Duodenal mucosa (tissue), 2 donors: ENCODE results near the gene PPP1R7.

Experiments
- H3K27ac ChIP-seq: one replicate; pipeline ENCODE4 v1.7.0; 2013; ENCODE audit warnings: low read depth, low read length
- H3K27me3 ChIP-seq, 2 donors: one replicate each; pipeline ENCODE4 v1.7.0; 2013; ENCODE audit warnings: low read length in 2 of 2, control low read depth in 1 of 2; ENCODE audit not compliant: insufficient read depth in 2 of 2, control insufficient read depth in 1 of 2
- H3K36me3 ChIP-seq, 2 donors: one replicate each; pipeline ENCODE4 v1.7.0; 2013; ENCODE audit warnings: low read length in 2 of 2, control low read depth in 1 of 2; ENCODE audit not compliant: insufficient read depth in 2 of 2, control insufficient read depth in 1 of 2
- H3K4me1 ChIP-seq, 2 donors: one replicate each; pipeline ENCODE4 v1.7.0; 2013; ENCODE audit warnings: low read length in 2 of 2, control low read depth in 1 of 2; ENCODE audit not compliant: insufficient read depth in 2 of 2, control insufficient read depth in 1 of 2
- H3K4me3 ChIP-seq, 2 donors: one replicate each; pipeline ENCODE4 v1.7.0; 2013; ENCODE audit warnings: low read length in 2 of 2, low read depth in 1 of 2
- H3K9ac ChIP-seq, 2 donors: one replicate each; pipeline ENCODE4 v1.7.0; 2013; ENCODE audit warnings: low read length in 2 of 2, low read depth in 1 of 2
- H3K9me3 ChIP-seq, 2 donors: one replicate each; pipeline ENCODE4 v1.7.0; 2013; ENCODE audit warnings: low read length in 2 of 2, control low read depth in 1 of 2; ENCODE audit not compliant: control insufficient read depth in 1 of 2

PPP1R7 gene

DNA sequence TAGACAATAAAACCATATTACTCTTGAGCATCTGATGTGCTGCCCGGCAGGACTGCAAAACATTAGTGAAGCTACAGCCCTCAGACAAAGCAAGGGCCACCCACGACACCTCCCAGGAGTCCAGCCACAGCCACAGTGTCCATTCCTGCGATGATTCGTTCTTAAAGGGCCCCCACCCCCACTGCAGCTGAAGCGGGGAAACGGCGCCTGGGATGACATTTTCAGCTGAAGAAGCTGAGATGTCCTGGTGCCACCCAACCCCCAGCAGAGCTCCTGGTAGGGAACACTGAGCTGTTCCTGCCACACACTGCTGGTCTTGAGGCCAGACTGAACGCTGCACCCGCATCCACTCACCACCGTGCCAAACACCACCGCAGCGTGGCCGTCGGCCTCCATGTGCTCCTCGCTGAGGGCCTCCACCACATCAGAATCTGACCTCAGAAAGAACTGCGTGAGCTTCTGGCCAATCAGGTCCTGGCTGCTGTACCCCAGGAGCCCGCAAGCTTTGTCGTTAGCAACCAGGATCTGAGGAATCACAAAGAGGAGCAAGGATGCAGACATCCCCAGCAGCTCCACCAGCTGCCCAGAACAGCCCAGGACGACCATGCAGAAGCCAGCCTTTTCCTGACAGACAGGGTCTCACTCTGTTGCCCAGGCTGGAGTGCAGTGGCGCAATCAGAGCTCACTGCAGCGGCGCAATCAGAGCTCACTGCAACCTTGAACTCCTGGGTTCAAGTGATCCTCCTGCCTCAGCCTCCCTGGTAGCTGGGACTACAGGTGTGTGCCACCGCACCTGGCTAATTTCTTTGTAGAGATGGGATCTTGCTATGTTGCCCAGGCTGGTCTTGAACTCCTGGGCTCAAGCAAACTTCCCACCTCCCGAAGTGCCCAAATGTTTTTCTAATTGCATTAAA, 10.5 kb upstream of the PPP1R7 start:
- peaks cover 5 to 10% of the 10 kb centered on the region in 2 donors for H3K4me1 ChIP-seq
- H3K9me3 ChIP-seq: no peaks in the 10 kb centered on the region
- no peak overlapping the region for H3K4me3 ChIP-seq
- H3K27ac ChIP-seq: no peak overlapping the region
- no peaks in the 10 kb centered on the region for H3K27me3 ChIP-seq
- no peak overlapping the region for H3K9ac ChIP-seq
- peaks cover 5 to 33% of the 10 kb centered on the region in 2 donors for H3K36me3 ChIP-seq

DNA sequence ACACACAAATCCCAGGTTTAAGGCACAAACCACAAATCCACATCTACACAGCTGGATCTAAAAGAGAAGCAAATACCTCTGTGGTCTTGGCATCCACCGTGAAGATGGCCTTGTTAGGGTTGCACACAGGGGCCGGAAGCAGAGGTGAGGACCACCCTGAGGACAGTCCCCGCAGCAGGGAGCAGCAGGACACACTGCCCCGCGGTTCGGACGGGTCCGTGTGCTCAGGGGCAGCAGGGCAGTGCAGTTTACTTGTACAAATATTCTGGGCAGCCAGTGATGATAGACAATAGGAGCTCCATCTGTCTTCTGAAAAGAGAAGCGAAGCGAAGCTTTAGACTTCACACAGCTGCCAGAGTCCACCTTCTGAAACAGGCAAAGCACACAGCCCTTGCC, 9.8 kb upstream of the PPP1R7 start:
- H3K36me3 ChIP-seq: peaks cover 5 to 29% of the 10 kb centered on the region in 2 donors
- no peak overlapping the region for H3K9ac ChIP-seq
- H3K4me1 ChIP-seq: peaks cover 5 to 7% of the 10 kb centered on the region in 2 donors
- no peaks in the 10 kb centered on the region for H3K27me3 ChIP-seq
- H3K27ac ChIP-seq: no peak overlapping the region
- H3K4me3 ChIP-seq: no peak overlapping the region
- no peaks in the 10 kb centered on the region for H3K9me3 ChIP-seq

GRCh38 chr2:241141214-241141770, 9.0 kb upstream of the PPP1R7 start:
- peaks cover 5 to 27% of the 10 kb centered on the region in 2 donors for H3K36me3 ChIP-seq
- H3K9me3 ChIP-seq: no peaks in the 10 kb centered on the region
- no peak overlapping the region for H3K27ac ChIP-seq
- no peak overlapping the region for H3K9ac ChIP-seq
- H3K4me1 ChIP-seq: peaks cover 0 to 1% of the 10 kb centered on the region in 2 donors
- H3K27me3 ChIP-seq: no peaks in the 10 kb centered on the region
- H3K4me3 ChIP-seq: no peak overlapping the region

- Histone ChIP-seq H3K9me3 (no peaks in the 10 kb centered on the region), H3K27me3 (no peaks in the 10 kb centered on the region), H3K4me3 (no peak overlapping the region), H3K27ac (no peak overlapping the region), H3K36me3 (peaks cover 5 to 21% of the 10 kb centered on the region in 2 donors), H3K4me1 (no peaks in the 10 kb centered on the region), H3K9ac (no peak overlapping the region)
Observed at GRCh38 chr2:241142063-241142462, 8.2 kb upstream of the PPP1R7 start.

DNA sequence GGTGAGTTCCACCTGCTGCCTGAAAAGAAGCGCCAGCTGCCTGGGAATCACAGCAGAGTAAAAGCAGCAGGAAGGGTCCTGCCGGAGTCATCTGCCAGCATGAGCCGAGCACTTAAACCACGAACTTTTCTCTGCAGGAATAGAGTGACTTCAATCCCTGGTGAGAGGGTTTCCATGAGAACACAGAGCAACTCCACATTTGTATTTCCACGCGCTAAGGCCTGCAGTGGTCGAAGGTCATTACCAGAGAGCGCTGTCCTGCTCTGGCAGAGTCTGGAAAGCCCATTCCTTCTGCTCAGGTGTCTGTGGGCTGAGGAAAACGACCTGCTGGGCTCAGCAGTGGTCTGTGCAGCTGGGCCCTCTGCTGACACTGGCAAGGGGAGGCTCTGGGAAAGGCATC, 7.7 kb upstream of the PPP1R7 start:
- Histone ChIP-seq H3K9me3 (no peaks in the 10 kb centered on the region), H3K9ac (no peak overlapping the region)

DNA sequence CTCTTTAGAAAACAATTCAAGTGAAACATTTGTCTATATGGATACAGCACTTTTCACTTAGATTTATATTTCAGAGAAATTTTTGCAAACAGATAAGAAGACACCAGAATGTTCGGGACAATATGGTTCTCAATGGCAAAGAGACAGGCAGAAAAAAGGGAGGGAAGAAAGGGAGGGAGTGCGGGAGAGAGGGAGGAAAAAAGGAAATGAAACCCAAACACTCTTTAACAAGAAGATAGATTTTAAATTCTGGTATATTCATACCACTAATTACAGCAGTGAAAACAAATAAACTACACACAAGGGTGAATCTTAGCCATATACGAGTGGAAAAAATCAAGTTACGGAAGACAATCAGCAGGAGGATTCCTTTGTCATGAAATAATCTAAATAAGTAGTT, 4.0 kb upstream of the PPP1R7 start:
- peaks cover 13 to 21% of the 10 kb centered on the region in 2 donors for H3K4me1 ChIP-seq
- no peak overlapping the region for H3K4me3 ChIP-seq
- H3K9ac ChIP-seq: no peak overlapping the region
- no peaks in the 10 kb centered on the region for H3K36me3 ChIP-seq
- no peak overlapping the region for H3K27ac ChIP-seq
- H3K27me3 ChIP-seq: no peaks in the 10 kb centered on the region
- no peaks in the 10 kb centered on the region for H3K9me3 ChIP-seq

More for the DNA sequence above, 7.7 kb upstream of the PPP1R7 start:
- no peak overlapping the region for H3K27ac ChIP-seq
- no peaks in the 10 kb centered on the region for H3K27me3 ChIP-seq
- H3K36me3 ChIP-seq: peaks cover 5 to 16% of the 10 kb centered on the region in 2 donors
- no peak overlapping the region for H3K4me3 ChIP-seq
- H3K4me1 ChIP-seq: no peaks in the 10 kb centered on the region

- no peaks in the 10 kb centered on the region for H3K27me3 ChIP-seq
- H3K36me3 ChIP-seq: peaks cover 0 to 4% of the 10 kb centered on the region in 2 donors
- peaks cover 16 to 28% of the 10 kb centered on the region in 2 donors for H3K4me1 ChIP-seq
- no peak overlapping the region for H3K27ac ChIP-seq
- H3K4me3 ChIP-seq: no peak overlapping the region
- H3K9me3 ChIP-seq: no peaks in the 10 kb centered on the region
- H3K9ac ChIP-seq: no peak overlapping the region
Observed at GRCh38 chr2:241147336-241147735, 2.9 kb upstream of the PPP1R7 start.

DNA sequence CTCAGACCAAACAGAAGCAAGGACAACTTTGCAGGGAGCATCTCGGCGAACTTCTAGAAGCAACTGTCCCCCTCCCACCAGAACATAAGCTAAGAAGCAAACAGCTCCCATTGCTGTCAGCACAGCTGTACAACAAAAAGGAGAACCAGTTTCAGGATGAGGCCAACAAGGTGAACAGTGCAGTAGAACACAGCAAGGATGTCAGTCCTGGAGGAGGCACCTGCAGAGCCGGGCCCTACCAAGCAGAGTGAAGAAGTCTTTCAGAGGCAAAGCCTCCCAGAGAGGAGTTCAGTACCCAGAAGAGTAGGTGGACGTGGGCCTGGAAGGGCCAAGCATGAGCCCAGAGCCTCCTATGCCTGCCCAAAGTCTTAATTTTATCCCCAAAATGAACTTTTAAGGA, 2.0 kb upstream of the PPP1R7 start:
- Histone ChIP-seq H3K27me3 (no peaks in the 10 kb centered on the region), H3K27ac (no peak overlapping the region), H3K4me1 (peaks cover 16 to 28% of the 10 kb centered on the region in 2 donors), H3K9ac (peak overlapping the region in 1 of 2 donors; percentile 77), H3K4me3 (peak overlapping the region; percentile 90 to 97), H3K36me3 (peaks cover 0 to 6% of the 10 kb centered on the region in 2 donors), H3K9me3 (no peaks in the 10 kb centered on the region)

- Histone ChIP-seq H3K4me3 (peak within 1 kb of the TSS; percentile 90 to 97), H3K27ac (no peak within 1 kb of the TSS), H3K9ac (peak within 1 kb of the TSS; percentile 74 to 77), H3K9me3 (no peaks in the 10 kb centered on the region), H3K4me1 (peaks cover 16 to 28% of the 10 kb centered on the region in 2 donors), H3K27me3 (no peaks in the 10 kb centered on the region), H3K36me3 (peaks cover 0 to 12% of the 10 kb centered on the region in 2 donors)
Observed at GRCh38 chr2:241148891-241149674, 1.2 kb upstream of the PPP1R7 start, which contains the start of gene PASK. TSS of gene PASK (minus strand) at chr2:241149472. CDS start at chr2:241143032, 6,440 bp downstream.

DNA sequence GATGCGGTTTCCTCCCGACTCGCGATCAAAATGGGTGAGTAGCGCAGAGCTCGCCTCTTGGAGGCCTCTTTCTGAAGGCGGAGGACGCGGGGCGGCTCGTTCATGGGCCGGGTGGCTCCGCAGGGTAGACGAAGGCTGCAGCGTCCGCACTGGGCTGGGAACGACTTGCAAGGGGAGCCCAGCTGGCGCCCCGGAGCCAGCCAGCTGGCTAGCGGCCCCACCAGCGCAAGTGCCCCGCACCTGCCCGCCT, 667 bp upstream of the PPP1R7 start:
- Histone ChIP-seq H3K4me1 (peaks cover 16 to 28% of the 10 kb centered on the region in 2 donors), H3K36me3 (peaks cover 0 to 15% of the 10 kb centered on the region in 2 donors), H3K27ac (no peak overlapping the region), H3K9me3 (no peaks in the 10 kb centered on the region), H3K4me3 (peak overlapping the region; percentile 90 to 97), H3K27me3 (no peaks in the 10 kb centered on the region), H3K9ac (peak overlapping the region; percentile 74 to 77)
